DMS114 treated with DMSO at 0.1 percent for 48 hours (cell line): ENCODE measurements around the gene IQUB.
"Not testable (repeated sequence)": the region's sequence is repeated elsewhere in the genome, so short reads cannot be mapped to it uniquely, and the experiment has no call there.

Source experiments
- DNase-seq: peaks from one replicate; lab custom pipeline; 2025; ENCODE audit not compliant: unreplicated experiment; lab: John Stamatoyannopoulos, UW

Gene IQUB

DNA sequence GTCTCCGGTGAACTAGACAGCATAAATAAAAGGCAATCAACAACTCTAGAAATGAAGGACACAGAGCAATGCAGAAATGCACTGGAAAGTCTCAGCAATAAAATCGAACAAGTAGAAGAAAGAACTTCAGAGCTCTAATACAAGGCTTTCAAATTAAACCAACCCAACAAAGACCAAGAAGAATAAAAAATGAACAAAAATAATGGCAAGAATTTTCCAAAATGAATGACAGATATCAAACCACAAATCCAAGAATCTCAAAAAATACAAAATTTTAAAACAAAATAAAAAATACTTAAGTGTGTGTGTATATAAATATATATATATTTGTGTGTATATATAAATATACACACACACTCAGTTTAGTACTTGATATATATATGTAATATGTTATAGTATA is 110.8 kb downstream of the IQUB start:
- no peak for DNase-seq

DNA sequence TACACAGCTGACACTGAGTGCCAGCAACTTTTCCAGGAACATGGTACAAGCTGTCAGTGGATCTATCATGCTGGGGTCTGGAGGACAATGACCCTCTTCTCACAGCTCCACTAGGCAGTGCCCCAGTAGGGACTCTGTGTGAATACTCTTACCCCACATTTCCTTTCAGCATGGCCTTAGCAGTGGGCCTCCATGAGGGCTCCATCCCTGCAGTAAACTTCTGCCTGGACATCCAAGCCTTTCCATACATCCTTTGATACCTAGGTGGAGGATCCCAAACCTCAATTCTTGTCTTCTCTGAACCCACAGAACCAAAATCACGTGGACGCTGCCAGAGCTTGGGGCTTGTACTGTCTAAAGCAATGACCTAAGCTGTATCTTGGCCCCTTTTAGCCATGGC is 116.8 kb downstream of the IQUB start:
- DNase-seq = no peak

DNA sequence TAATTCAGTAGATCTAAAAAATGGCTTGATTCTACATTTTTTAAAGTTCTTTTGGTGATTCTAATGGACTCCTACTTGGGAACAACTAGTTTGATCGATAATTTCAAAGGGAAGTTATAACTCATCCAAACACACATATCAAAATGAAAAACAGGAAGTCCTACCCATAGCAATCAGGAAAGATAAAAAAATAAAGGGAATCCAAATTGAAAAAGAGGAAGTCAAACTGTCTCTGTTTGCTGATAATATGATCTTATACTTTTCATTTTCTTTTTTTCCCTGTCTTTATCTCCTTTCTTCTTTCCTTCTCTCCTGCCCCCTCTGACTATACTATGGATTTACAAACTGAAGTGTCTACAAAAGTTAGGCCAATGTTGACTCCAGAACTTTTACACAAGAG is 118.8 kb downstream of the IQUB start:
- DNase-seq = no peak

DNA sequence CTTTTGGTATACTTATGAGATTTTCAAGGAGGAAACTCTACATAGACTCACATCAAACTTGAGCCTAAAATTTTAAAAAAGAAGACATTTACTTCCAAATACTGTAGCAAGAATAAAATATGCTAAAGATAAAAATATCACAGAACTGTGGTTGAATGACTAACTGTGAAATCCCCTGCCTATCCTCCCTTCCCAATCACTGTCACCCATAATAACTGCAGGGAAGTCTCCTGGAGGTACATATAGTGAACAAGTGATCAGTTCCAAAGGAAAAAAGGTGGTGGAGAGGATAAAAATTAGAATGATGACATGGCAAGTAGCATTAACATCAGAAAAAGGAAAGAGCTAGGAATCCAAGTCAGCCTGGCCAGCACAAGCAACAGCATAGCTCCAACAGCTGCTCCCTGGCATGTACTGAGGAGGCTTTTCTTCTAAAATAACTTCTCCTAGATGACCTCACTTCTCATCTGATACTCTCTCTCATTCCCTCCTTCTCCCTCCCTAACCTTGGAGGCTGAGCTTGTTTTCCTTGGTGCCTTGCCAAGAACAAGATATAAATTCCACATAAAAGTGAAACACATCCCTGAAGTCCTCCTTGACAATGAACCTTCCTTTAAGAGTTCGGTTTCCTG is 124.0 kb downstream of the IQUB start:
- no peak for DNase-seq

DNA sequence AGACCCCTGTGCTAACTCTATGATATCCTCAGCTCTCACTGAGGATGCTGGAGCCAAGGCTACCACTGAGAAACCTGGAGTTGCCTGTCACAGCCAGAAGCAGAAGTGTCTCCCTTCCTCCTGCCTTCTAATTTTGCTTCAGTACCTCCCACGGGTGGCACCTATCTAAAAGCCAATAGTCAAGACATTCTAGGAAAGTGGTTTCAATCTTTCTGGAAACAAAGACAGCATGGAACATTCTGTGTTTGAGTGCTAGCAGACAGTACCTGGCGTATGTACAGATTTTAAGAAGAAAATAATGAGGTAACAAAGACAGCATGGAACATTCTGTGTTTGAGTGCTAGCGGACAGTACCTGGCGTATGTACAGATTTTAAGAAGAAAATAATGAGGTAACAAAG is 126.4 kb downstream of the IQUB start:
- DNase-seq = not testable (repeated sequence)
